NOMO-1 (cell line): ENCODE results near the gene ZMPSTE24.
"Not testable (repeated sequence)": the region's sequence is repeated elsewhere in the genome, so short reads cannot be mapped to it uniquely, and the experiment has no call there.

Experiments
- DNase-seq, 2 experiments: peaks; one replicate each; lab custom pipeline; 2025; ENCODE audit not compliant: unreplicated experiment in 2 of 2; lab: John Stamatoyannopoulos, UW

The ZMPSTE24 gene

DNA sequence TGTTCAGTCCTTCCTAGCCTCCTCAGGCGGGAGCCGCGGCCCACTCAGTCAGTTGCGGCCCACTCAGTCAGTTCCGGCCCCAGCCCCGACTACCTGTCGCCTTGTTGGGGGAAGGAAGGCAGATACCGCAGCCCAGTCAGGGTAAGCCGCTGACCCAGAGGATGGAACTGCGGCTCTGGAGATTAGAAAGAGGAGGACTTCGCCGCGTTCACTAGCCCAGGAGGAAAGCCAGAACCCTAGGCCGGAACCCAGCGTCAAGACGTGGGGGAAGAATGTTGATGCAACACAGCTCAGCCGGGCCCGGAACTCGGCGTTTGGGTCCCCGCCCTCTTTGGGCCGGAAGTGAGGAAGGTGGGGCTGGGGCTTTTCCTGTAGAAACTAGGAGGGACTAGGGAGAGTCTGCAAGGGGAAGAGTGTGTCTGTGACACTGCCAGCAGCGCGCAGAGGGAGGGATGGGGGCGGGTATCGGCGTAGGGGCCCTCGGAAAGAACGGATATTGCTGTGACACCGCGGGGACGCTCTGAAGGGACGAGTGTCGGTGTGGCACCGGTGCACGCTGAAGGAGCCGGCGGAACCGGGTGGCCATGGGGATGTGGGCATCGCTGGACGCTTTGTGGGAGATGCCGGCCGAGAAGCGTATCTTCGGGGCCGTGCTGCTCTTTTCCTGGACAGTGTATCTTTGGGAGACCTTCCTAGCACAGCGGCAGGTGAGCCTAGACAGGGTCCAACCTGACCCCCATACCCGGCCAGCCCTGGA lies at the start of gene ZMPSTE24:
TSS of gene ZMPSTE24 (plus strand) at position 549 of the 757 bp plus-strand sequence. CDS start at position 585, 36 bp downstream.
- DNase-seq: peak; percentile 92 to 97

DNA sequence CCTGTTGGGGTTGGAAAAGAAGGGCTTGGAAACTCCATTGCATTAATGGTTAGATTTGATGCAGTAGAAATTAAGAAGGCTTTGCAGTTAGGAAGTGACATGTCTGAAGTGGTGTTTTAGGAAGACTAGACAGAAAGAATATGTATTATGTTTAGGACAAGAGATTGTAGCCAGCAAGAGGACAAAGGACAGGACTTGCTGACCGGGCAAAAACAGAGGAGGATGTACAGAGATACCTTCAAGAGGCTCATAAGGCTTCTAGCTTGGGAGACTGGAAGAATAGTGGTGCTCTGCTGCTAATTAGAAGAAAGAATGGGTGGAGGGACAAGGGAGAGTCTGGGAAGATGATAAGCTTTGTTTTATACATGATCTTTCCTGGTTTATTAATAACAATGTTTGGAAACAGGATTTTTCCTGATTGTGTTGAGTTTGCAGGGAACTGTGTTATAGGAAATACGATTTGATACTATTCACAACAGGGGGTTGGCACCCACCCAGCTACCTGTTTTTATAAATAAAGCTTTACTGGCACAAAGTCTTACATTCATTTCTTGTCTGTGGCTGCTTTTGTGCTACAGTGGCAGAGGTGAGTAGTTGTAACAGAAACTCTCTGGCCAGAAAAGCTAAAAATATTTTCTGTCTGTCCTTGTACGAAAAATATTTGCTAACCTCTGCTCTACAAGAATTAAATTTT lies 47.4 kb upstream of the ZMPSTE24 start:
- DNase-seq: no peak

DNA sequence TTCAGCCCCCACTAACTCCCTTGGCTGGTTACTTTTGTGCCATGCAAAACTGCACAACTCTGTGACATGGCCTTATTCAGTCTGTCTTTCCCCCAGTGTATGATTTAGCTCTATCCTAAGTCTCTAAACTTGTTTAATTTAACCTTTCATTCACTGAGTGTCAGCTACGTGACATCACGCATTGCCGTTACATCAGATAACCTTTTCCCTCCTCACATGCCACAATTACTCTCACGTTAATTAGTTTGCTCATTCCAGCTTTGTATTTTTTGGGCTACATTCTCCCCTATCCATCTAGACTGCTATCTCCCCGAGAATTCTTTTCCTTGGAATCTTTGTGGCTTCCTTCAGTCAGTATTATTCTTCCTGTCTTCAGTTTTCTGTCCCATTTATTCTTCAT lies 39.7 kb upstream of the ZMPSTE24 start:
- DNase-seq: no peak

DNA sequence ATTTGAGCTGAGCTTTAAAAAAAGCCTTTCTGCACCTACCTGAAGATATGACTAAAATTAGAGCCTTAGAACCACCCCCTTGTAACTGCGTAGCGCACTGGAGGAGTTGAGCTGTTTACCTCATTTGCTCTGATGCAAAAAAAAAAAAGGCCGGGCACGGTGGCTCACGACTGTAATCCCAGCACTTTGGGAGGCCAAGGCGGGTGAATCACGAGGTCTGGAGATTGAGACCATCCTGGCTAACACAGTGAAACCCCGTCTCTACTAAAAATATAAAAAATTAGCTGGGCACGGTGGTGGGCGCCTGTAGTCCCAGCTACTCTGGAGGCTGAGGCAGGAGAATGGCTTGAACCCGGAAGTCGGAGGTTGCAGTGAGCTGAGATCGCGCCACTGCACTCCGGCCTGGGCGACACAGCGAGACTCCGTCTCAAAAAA lies 36.5 kb upstream of the ZMPSTE24 start:
- DNase-seq: not testable (repeated sequence)

DNA sequence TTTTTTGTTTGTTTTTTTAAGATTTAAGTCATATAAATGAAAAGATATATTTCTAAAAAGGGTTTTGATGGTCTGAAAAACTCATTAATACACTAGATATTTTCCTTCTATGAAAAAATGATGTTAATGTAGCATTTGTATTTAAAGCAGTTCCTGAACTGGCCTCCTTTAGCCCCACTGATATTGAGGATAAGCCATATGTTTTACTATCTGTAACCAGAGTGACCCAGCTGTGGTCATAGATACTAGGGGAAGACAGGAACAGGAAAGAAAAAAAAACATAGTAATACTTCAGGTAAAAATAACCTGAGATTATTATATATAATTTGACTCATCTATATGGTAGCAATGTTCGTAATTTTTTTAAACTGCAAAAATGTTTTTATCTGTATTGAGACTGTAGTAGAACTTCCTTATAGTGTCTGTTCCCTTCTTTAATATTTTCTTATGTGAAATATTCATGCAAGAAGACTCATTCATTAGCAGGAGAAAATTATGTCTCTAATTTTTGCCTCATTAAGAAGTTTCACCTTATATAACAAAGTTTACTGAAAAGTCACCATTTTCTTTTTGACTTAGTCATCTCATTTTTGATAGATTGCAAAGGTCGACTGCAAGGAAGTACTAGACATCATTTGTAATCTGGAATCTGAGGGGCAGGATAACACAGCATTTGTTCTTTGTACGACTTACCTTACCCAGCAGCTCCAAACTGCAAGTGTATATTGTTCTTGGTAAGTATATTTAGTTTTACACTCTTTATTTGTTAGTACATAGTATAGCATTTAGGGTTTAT lies 35.9 kb upstream of the ZMPSTE24 start:
- DNase-seq: no peak

DNA sequence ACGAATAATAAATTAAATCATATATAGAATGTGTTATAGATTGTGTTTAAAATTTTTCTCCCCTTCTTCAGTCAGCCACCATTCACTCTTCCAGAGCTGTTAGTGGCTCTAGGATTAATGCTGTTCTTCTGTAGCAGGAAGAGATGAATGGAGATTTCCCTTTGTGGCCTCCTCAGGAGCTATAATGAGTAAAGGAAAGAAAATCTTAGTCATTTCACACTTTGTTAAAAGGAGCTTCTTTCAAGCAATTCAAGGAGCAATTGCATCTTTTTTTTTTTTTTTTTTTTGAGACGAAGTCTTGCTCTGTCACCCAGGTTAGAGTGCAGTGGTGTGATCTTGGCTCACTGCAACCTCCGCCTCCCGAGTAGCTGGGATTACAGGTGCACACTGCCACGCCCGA lies 34.0 kb upstream of the ZMPSTE24 start:
- DNase-seq: no peak

DNA sequence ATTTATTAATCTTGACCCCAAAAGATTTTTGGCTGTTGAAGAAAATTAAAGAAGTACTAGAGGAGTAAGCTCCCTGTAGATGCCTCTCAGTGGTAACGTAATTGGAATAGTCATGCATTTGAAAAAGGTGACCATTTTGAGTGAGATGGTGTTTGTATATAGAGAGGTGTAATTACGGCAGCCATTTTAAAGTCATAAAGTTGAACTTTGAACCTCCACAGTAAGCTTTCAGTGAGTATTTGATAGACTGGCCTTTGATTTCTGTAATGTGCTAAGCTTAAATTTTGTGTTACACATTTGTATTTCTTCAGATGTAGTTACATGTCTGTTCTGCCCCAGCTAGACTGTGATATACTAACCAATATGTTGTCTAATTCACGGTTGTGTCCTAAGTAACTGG lies 31.8 kb upstream of the ZMPSTE24 start:
- no peak for DNase-seq

DNA sequence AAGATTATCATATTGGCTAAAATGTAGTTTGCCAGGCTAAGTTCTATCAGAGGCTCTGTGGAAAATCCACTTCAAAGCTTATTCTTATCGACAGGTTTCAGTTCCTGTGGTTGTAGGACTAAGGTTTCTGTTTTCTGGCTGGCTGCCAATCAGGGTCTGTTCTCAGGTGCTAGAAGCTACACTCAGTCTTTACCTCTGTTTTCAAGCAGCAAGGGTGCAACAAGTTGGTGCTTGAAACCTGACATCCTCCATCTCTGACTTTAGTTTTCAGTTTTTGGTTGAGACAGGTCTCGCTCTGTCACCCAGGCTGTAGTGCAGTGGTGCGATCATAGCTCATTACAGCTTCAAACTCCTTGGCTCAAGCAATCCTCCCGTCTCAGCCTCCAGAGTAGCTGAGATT lies 25.6 kb upstream of the ZMPSTE24 start:
- no peak for DNase-seq

DNA sequence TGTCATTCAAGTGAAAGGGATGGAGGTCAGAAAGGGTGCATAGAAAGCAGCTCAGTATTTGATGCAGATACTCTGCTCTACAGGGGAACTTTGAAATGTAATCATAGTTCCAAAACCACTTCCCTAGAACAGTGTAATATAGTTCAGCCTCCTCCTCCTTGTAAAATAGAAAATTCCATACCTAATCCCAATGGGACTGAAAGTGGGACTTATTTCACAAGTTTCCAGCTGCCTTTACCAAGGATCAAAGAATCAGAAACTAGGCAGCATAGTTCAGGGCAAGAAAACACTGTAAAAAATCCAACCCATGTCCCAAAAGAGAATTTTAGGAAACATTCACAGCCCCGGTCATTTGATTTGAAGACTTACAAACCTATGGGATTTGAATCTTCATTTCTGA lies 18.4 kb upstream of the ZMPSTE24 start:
- DNase-seq: no peak

DNA sequence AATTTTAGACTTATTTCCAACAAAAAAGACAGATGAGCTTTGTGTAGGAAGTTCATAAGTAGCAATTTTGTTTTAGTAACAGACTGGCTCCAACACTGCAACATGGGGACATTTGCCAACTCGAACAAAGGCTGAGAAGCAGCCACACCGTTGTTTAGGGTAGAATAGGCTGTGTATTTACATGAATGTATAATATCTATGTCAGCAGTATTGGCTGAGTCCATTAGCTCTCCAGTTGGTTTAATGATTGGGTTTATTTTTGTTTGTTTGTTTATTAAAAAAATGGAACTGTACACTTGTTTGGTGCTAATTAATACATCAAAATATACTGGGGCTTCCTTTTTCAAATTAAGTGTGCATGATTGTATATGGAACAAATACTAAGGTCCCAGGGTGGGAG lies 17.6 kb upstream of the ZMPSTE24 start:
- no peak for DNase-seq

DNA sequence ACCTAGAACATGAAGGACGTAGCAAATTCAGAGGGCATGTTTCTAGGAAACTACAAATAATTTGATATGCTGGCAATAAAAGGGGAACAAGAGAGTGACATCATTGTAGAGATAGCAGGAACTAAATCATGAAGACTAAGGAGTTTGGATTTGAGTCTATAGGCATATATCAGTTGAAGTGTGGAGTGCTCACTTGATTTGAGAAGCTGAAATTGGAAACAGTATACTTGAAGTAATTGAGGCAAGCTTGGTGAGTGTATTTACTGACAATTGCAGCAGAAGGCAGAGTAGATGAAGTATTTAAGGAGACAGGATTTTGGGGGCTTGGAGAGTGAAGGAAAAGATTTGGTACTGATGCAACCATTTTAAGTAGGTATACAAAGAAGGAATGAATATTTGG lies 16.7 kb upstream of the ZMPSTE24 start:
- DNase-seq: peak in 1 of 2 experiments; percentile 10

DNA sequence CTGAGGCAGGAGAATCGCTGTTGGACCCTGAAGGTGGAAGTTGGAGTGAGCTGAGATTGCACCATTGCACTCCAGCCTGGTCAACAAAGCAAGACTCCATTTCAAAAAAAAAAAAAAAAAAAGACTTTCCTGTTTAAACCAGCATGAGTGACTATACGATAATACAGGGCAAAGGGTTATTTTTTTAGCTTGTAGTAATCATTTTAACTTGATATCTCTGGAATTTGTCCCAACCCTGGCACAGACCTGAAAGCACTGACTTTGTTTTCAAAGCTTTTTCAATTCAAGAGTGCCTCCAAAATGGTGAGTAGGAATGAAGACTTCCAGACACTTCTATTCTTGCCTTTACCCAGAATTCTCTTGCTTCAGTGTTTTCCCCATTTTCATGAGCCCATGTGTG lies 14.7 kb upstream of the ZMPSTE24 start:
- no peak for DNase-seq

DNA sequence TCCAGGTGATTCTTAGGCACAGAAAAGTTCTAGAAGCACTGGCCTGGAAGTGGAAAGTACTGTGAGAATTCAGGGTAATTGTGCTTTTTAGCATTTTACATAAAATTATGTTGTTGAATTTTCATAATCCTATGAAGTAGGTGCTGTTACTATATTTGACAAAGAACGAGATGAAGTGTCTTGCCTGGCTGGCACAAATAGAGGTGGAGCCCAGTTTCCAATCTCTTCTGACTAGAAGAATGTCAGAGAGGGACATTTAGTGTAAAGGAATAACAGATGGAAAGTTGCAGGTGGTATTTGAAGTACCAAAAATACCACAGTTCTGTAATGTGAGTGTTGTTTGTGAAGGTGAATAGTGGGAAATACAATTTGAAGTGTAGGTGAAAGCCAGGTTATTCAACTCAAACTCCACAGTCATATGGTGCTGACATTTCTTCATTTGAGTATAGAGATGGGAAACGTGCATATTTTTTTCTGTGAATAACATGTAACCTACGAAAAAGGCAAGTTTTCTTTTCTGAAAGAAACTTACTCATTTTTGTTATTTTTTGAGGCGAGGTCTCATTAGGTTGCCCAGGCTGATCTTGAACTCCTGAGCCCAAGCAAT lies 13.8 kb upstream of the ZMPSTE24 start:
- no peak for DNase-seq

DNA sequence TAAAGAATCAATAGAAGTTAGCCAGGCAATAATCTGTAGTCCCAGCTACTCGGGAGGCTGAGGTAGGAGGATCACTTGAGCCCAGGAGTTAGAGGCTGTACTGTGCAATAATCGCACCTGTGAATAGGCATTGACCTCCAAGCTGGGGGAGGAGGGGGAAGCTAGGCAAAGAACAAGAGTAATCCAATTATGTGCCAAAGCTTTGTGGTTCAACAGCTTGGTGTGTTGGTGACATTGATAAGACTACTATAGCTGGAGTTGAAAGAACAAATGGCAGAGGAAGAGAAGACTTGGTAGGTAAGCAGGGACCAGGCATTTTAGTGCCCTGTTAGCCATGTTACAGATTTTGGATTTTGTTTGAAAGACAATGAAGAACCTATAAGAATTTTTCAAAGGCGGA lies 12.3 kb upstream of the ZMPSTE24 start:
- DNase-seq: no peak

DNA sequence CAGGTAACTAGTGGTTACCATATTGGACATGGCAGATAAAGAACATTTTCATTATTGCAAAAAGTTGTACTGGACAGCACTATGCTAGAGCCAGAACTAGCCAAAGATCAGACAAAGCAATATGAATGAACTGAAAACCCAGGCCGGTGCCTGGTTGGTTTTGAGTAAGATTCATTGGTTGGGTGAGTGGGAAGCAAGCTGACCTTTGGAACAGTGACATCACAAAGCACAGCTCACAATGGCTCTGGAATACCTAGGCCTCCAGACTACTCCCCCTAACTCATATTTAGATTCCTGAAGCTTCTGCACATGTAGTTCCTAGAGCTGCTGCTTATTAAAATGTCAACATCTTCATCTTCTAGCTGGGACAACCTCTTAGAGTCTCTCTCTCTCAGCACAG lies 10.4 kb upstream of the ZMPSTE24 start, which contains the start of gene TMCO2:
TSS of gene TMCO2 (plus strand) at position 283 of the 400 bp plus-strand sequence. CDS start at position 340, 57 bp downstream.
- DNase-seq: no peak

DNA sequence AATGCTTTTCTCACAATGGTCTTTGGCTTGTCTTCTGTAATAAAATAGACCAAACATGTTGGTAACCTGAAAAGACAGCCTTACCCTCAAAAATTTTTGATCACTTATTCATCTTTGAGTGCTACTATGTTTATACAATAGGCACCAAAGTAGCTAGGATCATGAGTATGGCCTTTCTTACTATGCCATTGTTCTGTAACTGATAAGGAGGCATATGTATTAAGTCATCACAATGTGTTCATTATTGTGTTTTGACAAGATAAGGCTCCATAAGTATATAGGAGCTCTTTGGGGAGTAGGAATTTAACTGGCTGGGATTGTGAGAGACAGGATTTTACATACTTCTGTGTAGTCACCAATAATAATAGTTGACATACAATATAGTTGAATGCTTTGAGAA lies 9.6 kb upstream of the ZMPSTE24 start:
- no peak for DNase-seq

DNA sequence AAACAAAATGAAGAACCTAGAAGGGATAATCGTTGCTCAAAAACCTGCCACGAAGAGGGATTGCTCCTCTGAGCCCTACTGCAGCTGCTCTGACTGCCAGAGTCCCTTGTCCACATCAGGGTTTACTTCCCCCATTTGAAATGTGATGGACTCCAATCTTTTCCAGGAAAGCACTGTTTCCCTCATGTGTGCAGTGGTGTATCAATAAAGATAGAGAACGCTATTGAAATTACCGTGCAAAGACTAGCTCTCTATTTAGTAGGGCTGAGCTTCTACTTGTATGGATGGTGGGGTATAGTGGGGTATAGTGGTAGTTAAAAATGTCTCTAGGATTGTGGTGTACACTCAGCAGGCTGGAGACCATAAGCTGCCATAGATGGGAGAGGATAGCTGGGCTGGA lies 6.6 kb upstream of the ZMPSTE24 start:
- DNase-seq: peak in 1 of 2 experiments; percentile 18

DNA sequence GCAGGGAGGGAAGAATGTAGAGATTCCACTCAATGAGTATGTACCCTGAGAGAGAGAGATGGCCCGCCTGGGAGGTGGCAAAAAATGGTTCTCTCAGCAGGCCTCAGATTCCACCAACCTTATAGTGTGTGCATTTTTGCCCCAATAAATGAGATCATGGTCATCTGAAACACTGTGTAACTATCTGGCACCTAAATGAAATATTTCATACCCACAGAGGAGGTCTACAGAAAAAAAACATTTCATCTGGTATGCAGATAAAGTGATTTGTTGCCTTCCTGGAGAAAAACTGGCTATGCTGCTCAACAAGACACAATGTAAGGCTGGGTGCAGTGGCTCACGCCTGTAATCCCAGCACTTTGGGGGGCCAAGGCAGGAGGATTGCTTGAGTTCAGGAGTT lies 5.4 kb upstream of the ZMPSTE24 start:
- no peak for DNase-seq

DNA sequence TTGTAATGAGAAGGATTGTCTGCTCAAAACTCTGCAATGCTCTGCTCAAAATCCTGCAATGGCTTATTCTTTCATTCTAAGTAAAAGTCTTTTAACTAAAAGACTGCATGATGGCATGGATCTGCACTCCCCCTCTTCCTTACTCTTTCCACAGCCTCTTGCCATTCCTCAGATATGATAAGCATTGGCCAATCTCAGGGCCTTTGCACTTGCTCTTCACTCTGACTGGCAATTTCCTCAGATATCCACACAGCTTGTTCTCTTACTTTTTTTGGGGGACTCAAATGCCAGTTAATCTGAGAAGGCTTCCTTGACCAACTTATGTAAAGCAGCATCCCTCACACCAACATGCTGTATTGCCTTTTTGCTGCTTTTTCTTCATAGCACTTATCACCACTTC lies 2.8 kb upstream of the ZMPSTE24 start:
- no peak for DNase-seq

DNA sequence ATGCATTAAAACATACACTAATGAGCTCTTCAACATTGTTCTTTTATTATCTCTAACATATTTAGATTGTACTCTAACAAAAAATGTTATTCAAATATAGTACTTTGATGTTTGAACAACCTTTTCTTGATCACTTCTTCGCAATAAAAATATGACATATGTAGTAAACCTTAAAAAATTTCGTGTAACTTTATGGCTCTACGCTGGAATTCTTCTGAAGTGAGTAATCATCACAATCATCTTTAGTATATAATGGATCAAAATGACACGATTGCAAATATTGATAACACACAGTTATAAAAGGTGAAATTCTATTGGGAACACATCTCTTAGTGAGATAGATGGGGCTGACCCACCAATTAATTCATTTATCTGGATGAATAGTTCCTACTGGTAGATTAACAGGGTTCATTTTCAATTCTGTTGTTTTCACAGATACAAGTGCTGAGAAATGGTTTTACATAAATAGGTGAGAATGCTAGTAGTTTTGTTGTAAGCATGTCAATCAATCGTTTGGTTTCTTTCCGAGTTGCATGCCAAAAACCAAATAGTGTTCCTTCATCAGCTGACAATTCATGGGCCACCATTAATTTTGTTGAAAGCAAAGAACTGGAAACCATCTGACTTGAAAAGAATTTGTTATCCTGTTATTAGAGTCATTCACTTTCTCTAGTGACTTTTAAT lies 1.5 kb upstream of the ZMPSTE24 start:
- no peak for DNase-seq
